WTC11 (cell line): ENCODE measurements around the gene TMIE.

ENCODE experiments used
- ATF2 ChIP-seq: sonication (generic); formaldehyde crosslinking; IDR thresholded peaks from 2 replicates; pipeline ENCODE4 v1.8.1; 2022; ENCODE audit warnings: low read depth, missing genetic modification reagents, borderline replicate concordance
- CREB1 ChIP-seq: sonication (generic); formaldehyde crosslinking; IDR thresholded peaks from 2 replicates; pipeline ENCODE4 v1.8.0; 2023; ENCODE audit warnings: mild to moderate bottlenecking, missing genetic modification reagents
- CTCF ChIP-seq: fragments of 200-600 bp; IDR thresholded peaks from 2 replicates; pipeline ENCODE4 v1.8.0; 2022; ENCODE audit warnings: antibody characterized with exemption
- ESRRA ChIP-seq: sonication (generic); formaldehyde crosslinking; IDR thresholded peaks from 2 replicates; pipeline ENCODE4 v1.8.1; 2022; ENCODE audit warnings: mild to moderate bottlenecking, missing genetic modification reagents, borderline replicate concordance
- HMGXB4 ChIP-seq: sonication (generic); formaldehyde crosslinking; IDR thresholded peaks from 2 replicates; pipeline ENCODE4 v1.8.1; 2023; ENCODE audit warnings: mild to moderate bottlenecking, moderate library complexity, missing genetic modification reagents
- IRF2 ChIP-seq: sonication (generic); formaldehyde crosslinking; IDR thresholded peaks from 2 replicates; pipeline ENCODE4 v1.8.0; 2022; ENCODE audit warnings: low read depth, missing genetic modification reagents, borderline replicate concordance
- JUN ChIP-seq: sonication (generic); formaldehyde crosslinking; IDR thresholded peaks from 2 replicates; pipeline ENCODE4 v1.8.0; 2023; ENCODE audit warnings: mild to moderate bottlenecking, missing genetic modification reagents
- KAT7 ChIP-seq: sonication (generic); formaldehyde crosslinking; IDR thresholded peaks from 2 replicates; pipeline ENCODE4 v1.8.1; 2023; ENCODE audit warnings: missing genetic modification reagents, mild to moderate bottlenecking, borderline replicate concordance
- MAX ChIP-seq: sonication (generic); formaldehyde crosslinking; IDR thresholded peaks from 2 replicates; pipeline ENCODE4 v1.8.0; 2022; ENCODE audit warnings: mild to moderate bottlenecking, missing genetic modification reagents
- MYBL2 ChIP-seq: sonication (generic); formaldehyde crosslinking; IDR thresholded peaks from 2 replicates; pipeline ENCODE4 v1.8.1; 2023; ENCODE audit warnings: mild to moderate bottlenecking, moderate library complexity, missing genetic modification reagents
- ZNF232 ChIP-seq: sonication (generic); formaldehyde crosslinking; IDR thresholded peaks from 2 replicates; pipeline ENCODE4 v1.8.0; 2022; ENCODE audit warnings: mild to moderate bottlenecking, missing genetic modification reagents
- ZNF317 ChIP-seq: sonication (generic); formaldehyde crosslinking; IDR thresholded peaks from 2 replicates; pipeline ENCODE4 v1.8.1; 2023; ENCODE audit warnings: low read depth, mild to moderate bottlenecking, moderate library complexity, missing genetic modification reagents, borderline replicate concordance

GRCh38 chr3:46681856-46682540 is 19.2 kb upstream of the TMIE start:
- no peak for TF ChIP-seq CTCF
- TF ChIP-seq MAX (CRISPR knock-in tag), result no peak
- TF ChIP-seq KAT7, result no peak
- TF ChIP-seq ATF2, result no peak
- no peak for TF ChIP-seq HMGXB4
- no peak for TF ChIP-seq ESRRA (CRISPR knock-in tag)
- no peak for TF ChIP-seq IRF2
- no peak for TF ChIP-seq ZNF232 (CRISPR knock-in tag)
- no peak for TF ChIP-seq CREB1 (CRISPR knock-in tag)
- no peak for TF ChIP-seq MYBL2 (CRISPR knock-in tag)
- TF ChIP-seq JUN (CRISPR knock-in tag), result no peak
- no peak for TF ChIP-seq ZNF317 (CRISPR knock-in tag)
